Activated CD4-positive, alpha-beta T cell treated with anti-CD3 and anti-CD28 coated beads, Interleukin-2, amount 10 ng/mL, durations not matched to agents 24 days and 14 days (primary cell): ENCODE data around the gene APOL4. TPM values are rescaled to one million over a fixed set of nuclear protein-coding genes. Genes with fewer than 3 reads are reported as not detected.
"Not testable (repeated sequence)": the region's sequence is repeated elsewhere in the genome, so short reads cannot be mapped to it uniquely, and the experiment has no call there.

Experiments used
- DNase-seq: peaks from one replicate; pipeline ENCODE4 v3.0.0; 2022
- H3K27ac Mint-ChIP-seq: one replicate; pipeline ENCODE4 v1.8.0; 2022; ENCODE audit warnings: mild to moderate bottlenecking, mixed read lengths
- H3K27me3 Mint-ChIP-seq: one replicate; pipeline ENCODE4 v1.8.0; 2022; ENCODE audit warnings: mixed read lengths
- H3K36me3 Mint-ChIP-seq: one replicate; pipeline ENCODE4 v1.8.0; 2022; ENCODE audit warnings: low read depth, mild to moderate bottlenecking, mixed read lengths
- H3K4me1 Mint-ChIP-seq: one replicate; pipeline ENCODE4 v1.8.0; 2021; ENCODE audit warnings: mixed read lengths
- H3K4me3 Mint-ChIP-seq: one replicate; pipeline ENCODE4 v1.8.0; 2022; ENCODE audit warnings: mild to moderate bottlenecking, moderate library complexity, mixed read lengths
- H3K9me3 Mint-ChIP-seq: one replicate; pipeline ENCODE4 v1.8.0; 2021; ENCODE audit warnings: mixed read lengths
- intact Hi-C: fragments of 100-400 bp; cut with micrococcal nuclease; formaldehyde crosslinking; loops from one replicate; pipeline ENCODE4 v1.15.1; 2023
- total RNA-seq: library from RNA; stranded (reverse); gene quantifications from 2 replicates; pipeline ENCODE4 v1.2.3, GENCODE V29; 2022

Gene APOL4
- total RNA-seq, 1 donor from 2014 or later = not detected

- H3K27ac Mint-ChIP-seq = peak overlapping the region; percentile 94
- intact Hi-C loops = loop anchor here (5.0 kb wide), 3 partner anchors 40 to 245 kb away; partner anchors contain the start of gene TXN2
- peak overlapping the region; percentile 91 for H3K4me3 Mint-ChIP-seq
- H3K4me1 Mint-ChIP-seq = peaks cover 49% of the 10 kb centered on the region
- peaks cover 2% of the 10 kb centered on the region for H3K27me3 Mint-ChIP-seq
- DNase-seq = peak; percentile 78
- H3K9me3 Mint-ChIP-seq = peaks cover 14% of the 10 kb centered on the region
- H3K36me3 Mint-ChIP-seq = peaks cover 57% of the 10 kb centered on the region
Measured at GRCh38 chr22:36237462-36238372, 36.1 kb upstream of the APOL4 start.

GRCh38 chr22:36236388-36237319 is 35.0 kb upstream of the APOL4 start:
- H3K27me3 Mint-ChIP-seq = no peaks in the 10 kb centered on the region
- H3K9me3 Mint-ChIP-seq = peaks cover 10% of the 10 kb centered on the region
- peak overlapping the region; percentile 26 for H3K27ac Mint-ChIP-seq
- DNase-seq = no peak
- intact Hi-C loops = loop anchor here (5.0 kb wide), 3 partner anchors 41 to 246 kb away; partner anchors contain the start of gene TXN2
- H3K4me3 Mint-ChIP-seq = peak overlapping the region; percentile 91
- H3K36me3 Mint-ChIP-seq = peaks cover 64% of the 10 kb centered on the region
- peaks cover 51% of the 10 kb centered on the region for H3K4me1 Mint-ChIP-seq

- Mint-ChIP-seq H3K4me1 (peaks cover 51% of the 10 kb centered on the region), H3K27ac (peak overlapping the region; percentile 81), H3K27me3 (no peaks in the 10 kb centered on the region), H3K36me3 (peaks cover 75% of the 10 kb centered on the region), H3K9me3 (peaks cover 10% of the 10 kb centered on the region), H3K4me3 (peak overlapping the region; percentile 91)
- intact Hi-C loops = loop anchor here (5.0 kb wide), 3 partner anchors 42 to 247 kb away; partner anchors contain the start of gene TXN2
- DNase-seq = no peak
Measured at GRCh38 chr22:36235585-36235984, 34.0 kb upstream of the APOL4 start.

GRCh38 chr22:36234919-36235318 is 33.3 kb upstream of the APOL4 start:
- peaks cover 10% of the 10 kb centered on the region for H3K9me3 Mint-ChIP-seq
- peak overlapping the region; percentile 91 for H3K4me3 Mint-ChIP-seq
- peaks cover 79% of the 10 kb centered on the region for H3K36me3 Mint-ChIP-seq
- H3K4me1 Mint-ChIP-seq = peaks cover 50% of the 10 kb centered on the region
- intact Hi-C loops = loop anchor here (5.0 kb wide), 3 partner anchors 42 to 247 kb away; partner anchors contain the start of gene TXN2
- DNase-seq = no peak
- H3K27ac Mint-ChIP-seq = peak overlapping the region; percentile 81
- H3K27me3 Mint-ChIP-seq = no peaks in the 10 kb centered on the region

GRCh38 chr22:36234213-36234612 is 32.6 kb upstream of the APOL4 start:
- intact Hi-C loops = no loop called here
- Mint-ChIP-seq H3K9me3 (peaks cover 10% of the 10 kb centered on the region), H3K27ac (peak overlapping the region; percentile 81), H3K4me1 (peaks cover 46% of the 10 kb centered on the region), H3K36me3 (peaks cover 83% of the 10 kb centered on the region), H3K4me3 (no peak overlapping the region), H3K27me3 (no peaks in the 10 kb centered on the region)
- no peak for DNase-seq

GRCh38 chr22:36233796-36234195 is 32.2 kb upstream of the APOL4 start:
- H3K36me3 Mint-ChIP-seq = peaks cover 85% of the 10 kb centered on the region
- H3K9me3 Mint-ChIP-seq = peaks cover 10% of the 10 kb centered on the region
- intact Hi-C loops = no loop called here
- H3K27ac Mint-ChIP-seq = peak overlapping the region; percentile 81
- no peak for DNase-seq
- peaks cover 46% of the 10 kb centered on the region for H3K4me1 Mint-ChIP-seq
- no peak overlapping the region for H3K4me3 Mint-ChIP-seq
- no peaks in the 10 kb centered on the region for H3K27me3 Mint-ChIP-seq

GRCh38 chr22:36232715-36233401 is 31.2 kb upstream of the APOL4 start:
- intact Hi-C loops = no loop called here
- H3K4me1 Mint-ChIP-seq = peaks cover 43% of the 10 kb centered on the region
- H3K9me3 Mint-ChIP-seq = peaks cover 10% of the 10 kb centered on the region
- no peaks in the 10 kb centered on the region for H3K27me3 Mint-ChIP-seq
- H3K36me3 Mint-ChIP-seq = peaks cover 89% of the 10 kb centered on the region
- H3K4me3 Mint-ChIP-seq = no peak overlapping the region
- DNase-seq = no peak
- peak overlapping the region; percentile 17 for H3K27ac Mint-ChIP-seq

- Mint-ChIP-seq H3K36me3 (peaks cover 87% of the 10 kb centered on the region), H3K4me1 (peaks cover 28% of the 10 kb centered on the region)
- intact Hi-C loops, H3K27ac Mint-ChIP-seq, DNase-seq, H3K9me3 Mint-ChIP-seq, H3K4me3 Mint-ChIP-seq, H3K27me3 Mint-ChIP-seq: not testable (repeated sequence)
Measured at GRCh38 chr22:36231051-36231450, 29.4 kb upstream of the APOL4 start.

- Mint-ChIP-seq H3K36me3 (peaks cover 74% of the 10 kb centered on the region), H3K4me1 (peaks cover 14% of the 10 kb centered on the region)
- H3K27me3 Mint-ChIP-seq, H3K4me3 Mint-ChIP-seq, DNase-seq, H3K27ac Mint-ChIP-seq, H3K9me3 Mint-ChIP-seq, intact Hi-C loops: not testable (repeated sequence)
Measured at GRCh38 chr22:36229649-36230048, 28.0 kb upstream of the APOL4 start.

GRCh38 chr22:36228944-36229343 is 27.3 kb upstream of the APOL4 start:
- Mint-ChIP-seq H3K4me1 (peaks cover 7% of the 10 kb centered on the region), H3K27ac (no peak overlapping the region), H3K27me3 (no peaks in the 10 kb centered on the region), H3K4me3 (no peak overlapping the region), H3K36me3 (peaks cover 71% of the 10 kb centered on the region), H3K9me3 (no peaks in the 10 kb centered on the region)
- intact Hi-C loops = no loop called here
- DNase-seq = no peak

- DNase-seq, H3K27me3 Mint-ChIP-seq, H3K4me1 Mint-ChIP-seq, H3K27ac Mint-ChIP-seq, intact Hi-C loops, H3K4me3 Mint-ChIP-seq, H3K9me3 Mint-ChIP-seq: not testable (repeated sequence)
- peaks cover 67% of the 10 kb centered on the region for H3K36me3 Mint-ChIP-seq
Measured at GRCh38 chr22:36228369-36228768, 26.8 kb upstream of the APOL4 start.

GRCh38 chr22:36227806-36228205 is 26.2 kb upstream of the APOL4 start:
- no peak for DNase-seq
- peaks cover 61% of the 10 kb centered on the region for H3K36me3 Mint-ChIP-seq
- H3K27me3 Mint-ChIP-seq = no peaks in the 10 kb centered on the region
- intact Hi-C loops = no loop called here
- H3K9me3 Mint-ChIP-seq = no peaks in the 10 kb centered on the region
- H3K4me3 Mint-ChIP-seq = no peak overlapping the region
- no peak overlapping the region for H3K27ac Mint-ChIP-seq
- peaks cover 4% of the 10 kb centered on the region for H3K4me1 Mint-ChIP-seq

GRCh38 chr22:36227396-36227795 is 25.8 kb upstream of the APOL4 start:
- Mint-ChIP-seq H3K27ac (no peak overlapping the region), H3K27me3 (no peaks in the 10 kb centered on the region)

More at GRCh38 chr22:36227396-36227795, 25.8 kb upstream of the APOL4 start:
- no peaks in the 10 kb centered on the region for H3K9me3 Mint-ChIP-seq
- intact Hi-C loops = no loop called here
- H3K4me3 Mint-ChIP-seq = no peak overlapping the region
- peaks cover 4% of the 10 kb centered on the region for H3K4me1 Mint-ChIP-seq
- no peak for DNase-seq
- peaks cover 57% of the 10 kb centered on the region for H3K36me3 Mint-ChIP-seq
